HG02623 (cell line): Measurements from ENCODE around the gene ASB10.

Source experiments
- ATAC-seq: cut with Tn5 transposase; IDR thresholded peaks from one replicate; pipeline ENCODE4 v1.9.1; 2021; ENCODE audit warnings: moderate library complexity; ENCODE audit not compliant: unreplicated experiment

ASB10 gene

GRCh38 chr7:151166629-151167196 lies 20.3 kb downstream of the ASB10 start:
- ATAC-seq: no peak

GRCh38 chr7:151161757-151162156 lies 25.3 kb downstream of the ASB10 start:
- ATAC-seq: no peak

- ATAC-seq: no peak
These were observed 29.3 kb downstream of the ASB10 start for GRCh38 chr7:151157645-151158329.

GRCh38 chr7:151152643-151153513 lies 34.2 kb downstream of the ASB10 start:
- ATAC-seq: no peak

- ATAC-seq: no peak
These were observed 36.7 kb downstream of the ASB10 start for GRCh38 chr7:151150388-151150787.

GRCh38 chr7:151148319-151149259 lies 38.5 kb downstream of the ASB10 start:
- ATAC-seq: no peak

- no peak for ATAC-seq
These were observed 40.3 kb downstream of the ASB10 start for GRCh38 chr7:151146761-151147160.

GRCh38 chr7:151144387-151144786 lies 42.7 kb downstream of the ASB10 start:
- ATAC-seq: no peak

- no peak for ATAC-seq
These were observed 43.6 kb downstream of the ASB10 start for GRCh38 chr7:151143261-151144015.

GRCh38 chr7:151142686-151143040 lies 44.4 kb downstream of the ASB10 start:
- no peak for ATAC-seq

- ATAC-seq: no peak
These were observed 45.0 kb downstream of the ASB10 start for GRCh38 chr7:151141855-151142685.

GRCh38 chr7:151141311-151141854 lies 45.7 kb downstream of the ASB10 start:
- no peak for ATAC-seq

GRCh38 chr7:151140826-151141225 lies 46.2 kb downstream of the ASB10 start:
- ATAC-seq: no peak

GRCh38 chr7:151139791-151140190 lies 47.3 kb downstream of the ASB10 start:
- no peak for ATAC-seq

- ATAC-seq: no peak
These were observed 47.8 kb downstream of the ASB10 start for GRCh38 chr7:151139071-151139790.

- no peak for ATAC-seq
These were observed 48.7 kb downstream of the ASB10 start for GRCh38 chr7:151138153-151138851.

GRCh38 chr7:151137791-151138152 lies 49.3 kb downstream of the ASB10 start:
- no peak for ATAC-seq
